Activated CD8-positive, alpha-beta T cell treated with anti-CD3 and anti-CD28 coated beads for 36 hours (primary cell): ENCODE measurements around the gene CHD8. TPM values are rescaled to one million over a fixed set of nuclear protein-coding genes. Genes with fewer than 3 reads are reported as not detected.
"Not testable (repeated sequence)": the region's sequence is repeated elsewhere in the genome, so short reads cannot be mapped to it uniquely, and the experiment has no call there.

Experiments
- ATAC-seq: fragments of 200-7000 bp; cut with Tn5 transposase; one replicate; pipeline ENCODE4 v1.10.0; 2021; ENCODE audit warnings: mild to moderate bottlenecking, moderate library complexity
- CTCF ChIA-PET: fragments of 350-600 bp; sonication (Branson Sonifier 250); formaldehyde crosslinking; loops from one replicate; lab custom pipeline; 2021; ENCODE audit warnings: antibody characterized with exemption; lab: Charles Lee
- POLR2A ChIA-PET: fragments of 350-600 bp; sonication (Branson Sonifier 250); formaldehyde crosslinking; loops from one replicate; lab custom pipeline; 2021; ENCODE audit warnings: antibody characterized with exemption; lab: Charles Lee
- DNase-seq: peaks from one replicate; pipeline ENCODE4 v3.0.0-alpha.2; 2020
- H3K27ac Mint-ChIP-seq: one replicate; pipeline ENCODE4 v1.8.0; 2021; ENCODE audit warnings: mild to moderate bottlenecking, mixed read lengths
- H3K27me3 Mint-ChIP-seq: one replicate; pipeline ENCODE4 v1.8.0; 2021; ENCODE audit warnings: mixed read lengths
- H3K36me3 Mint-ChIP-seq: one replicate; pipeline ENCODE4 v1.8.0; 2021; ENCODE audit warnings: low read depth, mixed read lengths
- H3K4me1 Mint-ChIP-seq: one replicate; pipeline ENCODE4 v1.8.0; 2021; ENCODE audit warnings: low read depth, mixed read lengths
- H3K4me3 Mint-ChIP-seq: one replicate; pipeline ENCODE4 v1.8.0; 2021; ENCODE audit warnings: mild to moderate bottlenecking, moderate library complexity, mixed read lengths
- H3K9me3 Mint-ChIP-seq: one replicate; pipeline ENCODE4 v1.8.0; 2021; ENCODE audit warnings: mixed read lengths
- intact Hi-C: fragments of 100-400 bp; cut with micrococcal nuclease; formaldehyde crosslinking; loops from one replicate; pipeline ENCODE4 v1.10.0; 2022
- total RNA-seq, 2 experiments: library from RNA; stranded (reverse); gene quantifications; one replicate each; pipeline ENCODE4 v1.2.3, GENCODE V29; 2021
- TF ChIP-seq, protein P1 (sequence below): fragments of 200-600 bp; IDR thresholded peaks from one replicate; pipeline ENCODE4 v1.8.0; 2022; ENCODE audit warnings: antibody characterized with exemption, mild to moderate bottlenecking

The CHD8 gene
- total RNA-seq, 2 experiments from 2014 or later = 82.3 to 85.3 TPM

DNA sequence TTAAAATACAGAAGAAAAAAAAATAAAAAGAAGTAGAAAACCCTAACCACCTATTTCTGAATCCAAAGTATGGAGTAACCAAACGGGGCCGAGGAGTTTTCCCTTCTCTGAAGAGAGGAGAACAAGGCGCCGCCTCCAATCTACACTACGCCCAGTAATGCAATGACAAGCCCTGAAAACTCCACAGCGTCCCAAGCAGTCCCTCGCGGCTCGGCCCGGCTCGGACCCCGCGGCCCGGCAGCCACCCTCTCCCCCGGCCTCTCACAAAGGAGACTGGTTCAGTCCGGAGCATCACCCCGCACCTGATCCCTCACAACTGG lies 371 bp downstream of the CHD8 start:
- peak overlapping the region; percentile 97 for H3K27ac Mint-ChIP-seq
- ChIA-PET CTCF (interaction anchor here (0.7 to 3.8 kb wide), 17 partner anchors 9 to 351 kb away, joined by 3 to 27 read pairs (median 6); partner anchors contain the start of genes METTL3, RAB2B, SUPT16H and TOX4), POLR2A (interaction anchor here (1.0 to 3.4 kb wide), 12 partner anchors 11 to 76 kb away, joined by 3 to 13 read pairs (median 4); partner anchors contain the start of genes METTL3, SALL2 and SUPT16H)
- H3K36me3 Mint-ChIP-seq = peaks cover 23% of the 10 kb centered on the region
- H3K9me3 Mint-ChIP-seq = no peaks in the 10 kb centered on the region
- TF ChIP-seq, protein P1, sequence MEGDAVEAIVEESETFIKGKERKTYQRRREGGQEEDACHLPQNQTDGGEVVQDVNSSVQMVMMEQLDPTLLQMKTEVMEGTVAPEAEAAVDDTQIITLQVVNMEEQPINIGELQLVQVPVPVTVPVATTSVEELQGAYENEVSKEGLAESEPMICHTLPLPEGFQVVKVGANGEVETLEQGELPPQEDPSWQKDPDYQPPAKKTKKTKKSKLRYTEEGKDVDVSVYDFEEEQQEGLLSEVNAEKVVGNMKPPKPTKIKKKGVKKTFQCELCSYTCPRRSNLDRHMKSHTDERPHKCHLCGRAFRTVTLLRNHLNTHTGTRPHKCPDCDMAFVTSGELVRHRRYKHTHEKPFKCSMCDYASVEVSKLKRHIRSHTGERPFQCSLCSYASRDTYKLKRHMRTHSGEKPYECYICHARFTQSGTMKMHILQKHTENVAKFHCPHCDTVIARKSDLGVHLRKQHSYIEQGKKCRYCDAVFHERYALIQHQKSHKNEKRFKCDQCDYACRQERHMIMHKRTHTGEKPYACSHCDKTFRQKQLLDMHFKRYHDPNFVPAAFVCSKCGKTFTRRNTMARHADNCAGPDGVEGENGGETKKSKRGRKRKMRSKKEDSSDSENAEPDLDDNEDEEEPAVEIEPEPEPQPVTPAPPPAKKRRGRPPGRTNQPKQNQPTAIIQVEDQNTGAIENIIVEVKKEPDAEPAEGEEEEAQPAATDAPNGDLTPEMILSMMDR = no peak
- ATAC-seq = peak; percentile 24
- peak overlapping the region; percentile 85 for H3K4me3 Mint-ChIP-seq
- DNase-seq = no peak
- no peaks in the 10 kb centered on the region for H3K27me3 Mint-ChIP-seq
- H3K4me1 Mint-ChIP-seq = peaks cover 33% of the 10 kb centered on the region
- intact Hi-C loops = loop anchor here (1.0 kb wide), 1 partner anchor 19 kb away; no protein-coding TSS in a partner anchor

DNA sequence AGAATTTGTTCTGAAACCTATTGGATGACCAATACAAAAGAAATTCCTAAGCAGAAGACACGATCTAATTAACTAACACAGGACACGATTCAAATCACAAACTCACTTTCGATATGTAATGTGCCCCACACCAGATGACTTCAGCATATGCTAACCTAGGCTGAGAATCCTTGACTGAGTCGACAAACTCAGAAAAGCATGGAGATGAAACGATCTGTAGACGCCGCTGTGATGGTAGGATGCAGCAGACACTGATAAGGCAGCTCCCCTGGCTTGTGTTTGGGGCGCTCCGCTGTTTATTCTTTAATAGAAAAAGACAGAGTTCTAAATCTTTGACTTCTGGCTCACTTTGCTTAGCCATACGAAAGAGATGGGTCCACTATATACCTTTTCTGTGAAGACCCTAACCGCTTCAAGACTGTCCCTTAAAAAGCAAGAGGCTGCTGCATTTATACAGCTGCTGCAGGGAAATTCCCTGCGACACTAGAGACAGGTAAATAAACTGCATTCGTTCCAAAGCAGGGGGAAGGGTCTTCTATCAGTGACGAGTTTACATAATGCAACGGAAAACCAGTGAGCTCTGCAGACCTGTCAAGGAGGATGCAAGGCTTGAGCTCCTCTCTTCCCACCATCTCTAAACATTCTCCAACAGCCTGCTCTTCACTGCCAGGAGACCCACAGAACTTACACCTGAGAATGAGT lies 929 bp downstream of the CHD8 start:
- intact Hi-C loops = loop anchor here (1.0 kb wide), 1 partner anchor 19 kb away; no protein-coding TSS in a partner anchor
- H3K4me3 Mint-ChIP-seq = peak overlapping the region; percentile 85
- ATAC-seq = no peak

DNA sequence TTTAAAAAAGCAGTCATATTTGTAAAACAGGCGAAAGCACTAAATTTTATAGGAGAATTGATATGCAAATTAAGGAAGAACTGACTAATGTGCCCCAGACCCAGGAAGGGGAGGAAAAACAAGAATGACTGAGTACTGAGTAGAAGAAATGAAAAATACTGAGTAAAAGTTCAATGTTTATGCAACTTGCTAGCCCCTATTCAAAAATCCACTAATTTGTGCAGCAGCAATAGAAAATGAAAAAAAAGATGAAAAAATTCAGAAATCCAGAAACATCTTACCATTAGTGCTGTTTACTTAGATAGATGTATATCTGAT lies 6.1 kb downstream of the CHD8 start:
- intact Hi-C loops = no loop called here
- no peak for ATAC-seq

More for the DNA sequence above, 929 bp downstream of the CHD8 start:
- TF ChIP-seq, protein P1 = no peak
- Mint-ChIP-seq H3K27ac (peak overlapping the region; percentile 97), H3K4me1 (peaks cover 38% of the 10 kb centered on the region), H3K27me3 (no peaks in the 10 kb centered on the region), H3K36me3 (peaks cover 22% of the 10 kb centered on the region), H3K9me3 (no peaks in the 10 kb centered on the region)
- no peak for DNase-seq
- CTCF ChIA-PET = interaction anchor here (1.2 to 3.8 kb wide), 10 partner anchors 8 to 350 kb away, joined by 3 to 27 read pairs (median 9); partner anchors contain the start of gene METTL3
- POLR2A ChIA-PET = interaction anchor here (1.0 to 3.4 kb wide), 12 partner anchors 11 to 75 kb away, joined by 3 to 13 read pairs (median 4); partner anchors contain the start of genes METTL3, SALL2 and SUPT16H

DNA sequence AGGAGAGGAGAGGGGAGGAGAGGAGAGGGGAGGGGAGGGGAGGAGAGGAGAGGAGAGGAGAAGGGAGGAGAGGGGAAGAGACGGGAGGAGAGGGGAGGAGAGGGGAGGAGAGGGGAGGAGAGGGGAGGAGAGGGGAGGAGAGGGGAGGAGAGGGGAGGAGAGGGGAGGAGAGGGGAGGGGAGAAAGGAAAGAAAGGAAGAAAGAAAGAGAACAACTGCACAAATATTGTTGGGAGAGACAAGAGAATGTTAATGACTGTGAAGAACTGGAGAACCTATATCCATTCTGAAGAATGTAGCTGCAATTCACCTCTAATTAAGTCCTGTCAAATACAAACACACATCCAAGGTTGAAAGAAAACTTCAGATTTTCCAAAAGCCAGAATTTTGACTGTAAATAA lies 13.3 kb downstream of the CHD8 start:
- Mint-ChIP-seq H3K36me3 (peaks cover 26% of the 10 kb centered on the region), H3K4me1 (peaks cover 41% of the 10 kb centered on the region)
- ATAC-seq, POLR2A ChIA-PET, H3K27ac Mint-ChIP-seq, H3K27me3 Mint-ChIP-seq, H3K4me3 Mint-ChIP-seq, intact Hi-C loops, H3K9me3 Mint-ChIP-seq, DNase-seq: not testable (repeated sequence)
- CTCF ChIA-PET = interaction anchor here (2.7 kb wide), 1 partner anchor 35 kb away, joined by 5 read pairs; the partner anchor contains the start of gene TOX4

More for the DNA sequence above, 6.1 kb downstream of the CHD8 start:
- Mint-ChIP-seq H3K27ac (peak overlapping the region; percentile 78), H3K27me3 (no peaks in the 10 kb centered on the region), H3K9me3 (no peaks in the 10 kb centered on the region), H3K4me1 (peaks cover 64% of the 10 kb centered on the region), H3K4me3 (peak overlapping the region; percentile 7), H3K36me3 (peaks cover 31% of the 10 kb centered on the region)
- ChIA-PET CTCF (interaction anchor here (0.9 to 2.6 kb wide), 3 partner anchors 12 to 107 kb away, joined by 3 to 15 read pairs (median 4); no protein-coding TSS in a partner anchor), POLR2A (interaction anchor here (1.4 to 3.9 kb wide), 3 partner anchors 13 to 65 kb away, joined by 4 to 17 read pairs (median 8); no protein-coding TSS in a partner anchor)
- DNase-seq = no peak
- TF ChIP-seq, protein P1 = no peak

- DNase-seq = no peak
- peaks cover 17% of the 10 kb centered on the region for H3K36me3 Mint-ChIP-seq
- CTCF ChIA-PET = no interaction called here
- ATAC-seq = no peak
- POLR2A ChIA-PET = interaction anchor here (0.9 to 1.5 kb wide), 2 partner anchors 15 to 44 kb away, joined by 3 to 4 read pairs; partner anchors contain the start of gene CHD8
- TF ChIP-seq, protein P1 = no peak
- no peaks in the 10 kb centered on the region for H3K9me3 Mint-ChIP-seq
- no peak overlapping the region for H3K4me3 Mint-ChIP-seq
- intact Hi-C loops = no loop called here
- H3K27ac Mint-ChIP-seq = no peak overlapping the region
- H3K27me3 Mint-ChIP-seq = no peaks in the 10 kb centered on the region
- peaks cover 31% of the 10 kb centered on the region for H3K4me1 Mint-ChIP-seq
Observed at GRCh38 chr14:21440859-21441258, 15.1 kb downstream of the CHD8 start.
